DND-41 (cell line): Measurements from ENCODE around the gene MLIP.

Experiments
- ATAC-seq: fragments of 200-7000 bp; cut with Tn5 transposase; 3 replicates; pipeline ENCODE4 v1.9.1; 2021; ENCODE audit warnings: low read depth; ENCODE audit not compliant: insufficient read depth
- DNase-seq: peaks from one replicate; pipeline ENCODE4 v3.0.0-alpha.2; 2020
- H2AFZ ChIP-seq: 2 replicates; pipeline ENCODE4 v1.6.0; 2012; ENCODE audit warnings: low read depth, low read length
- H3K27ac ChIP-seq: 2 replicates; pipeline ENCODE4 v1.5.1; 2012; ENCODE audit warnings: low read length, inconsistent platforms
- H3K27me3 ChIP-seq: fragments of 200-600 bp; sonication (generic); 2 replicates; pipeline ENCODE4 v1.6.0; 2012; ENCODE audit warnings: low read length, mild to moderate bottlenecking, inconsistent platforms; ENCODE audit not compliant: insufficient read depth, poor library complexity
- H3K36me3 ChIP-seq: 2 replicates; pipeline ENCODE4 v1.5.1; 2012; ENCODE audit warnings: low read length, inconsistent platforms; ENCODE audit not compliant: insufficient read depth
- H3K4me1 ChIP-seq: 2 replicates; pipeline ENCODE4 v1.5.1; 2012; ENCODE audit warnings: mild to moderate bottlenecking, low read length; ENCODE audit not compliant: insufficient read depth
- H3K4me2 ChIP-seq: 2 replicates; pipeline ENCODE4 v1.6.0; 2012; ENCODE audit warnings: mild to moderate bottlenecking, moderate library complexity, low read length, inconsistent platforms; ENCODE audit not compliant: insufficient read depth
- H3K4me3 ChIP-seq, 2 experiments: fragments of 200-600 bp in 1 of 2; shearing (Covaris generic) in 1 of 2; 2 replicates each; pipeline ENCODE4 v1.5.1; 2012 to 2016; ENCODE audit warnings: inconsistent platforms in 2 of 2, low read length in 2 of 2, mild to moderate bottlenecking in 2 of 2, low read depth in 1 of 2, moderate library complexity in 1 of 2
- H3K79me2 ChIP-seq: 2 replicates; pipeline ENCODE4 v1.6.0; 2012; ENCODE audit warnings: low read length, inconsistent platforms; ENCODE audit not compliant: insufficient read depth
- H3K9ac ChIP-seq: 2 replicates; pipeline ENCODE4 v1.6.0; 2012; ENCODE audit warnings: low read depth, mild to moderate bottlenecking, inconsistent platforms, low read length, moderate library complexity
- H3K9me3 ChIP-seq: 2 replicates; pipeline ENCODE4 v1.5.1; 2012; ENCODE audit warnings: low read length, moderate library complexity, mild to moderate bottlenecking, inconsistent platforms; ENCODE audit not compliant: insufficient read depth, severe bottlenecking
- H4K20me1 ChIP-seq: 2 replicates; pipeline ENCODE4 v1.6.0; 2012; ENCODE audit warnings: low read length; ENCODE audit not compliant: insufficient read depth
- CTCF ChIP-seq: IDR thresholded peaks from 2 replicates; pipeline ENCODE4 v1.5.1; 2012; ENCODE audit warnings: borderline replicate concordance, low read length, moderate library complexity, mild to moderate bottlenecking; ENCODE audit not compliant: poor library complexity, severe bottlenecking; ENCODE audit errors: extremely low read depth
- EZH2 ChIP-seq: IDR thresholded peaks from 3 replicates; pipeline ENCODE4 v1.6.1; 2012; ENCODE audit warnings: borderline replicate concordance, low read depth, mild to moderate bottlenecking, moderate library complexity, low read length, inconsistent platforms; ENCODE audit not compliant: severe bottlenecking

Gene MLIP

GRCh38 chr6:54243699-54244098 is 132.5 kb downstream of the MLIP start:
- TF ChIP-seq CTCF (no peak), EZH2 (no peak)
- Histone ChIP-seq H3K9me3 (no peaks in the 10 kb centered on the region), H2AFZ (no peak overlapping the region), H4K20me1 (no peaks in the 10 kb centered on the region), H3K27ac (no peak overlapping the region), H3K79me2 (no peaks in the 10 kb centered on the region), H3K4me2 (no peak overlapping the region), H3K36me3 (no peaks in the 10 kb centered on the region), H3K4me3 (no peak overlapping the region), H3K9ac (no peak overlapping the region), H3K4me1 (no peaks in the 10 kb centered on the region), H3K27me3 (peaks cover 8% of the 10 kb centered on the region)
- no peak for DNase-seq
- ATAC-seq = no peak

- no peak overlapping the region for H3K4me2 ChIP-seq
- H3K79me2 ChIP-seq = no peaks in the 10 kb centered on the region
- TF ChIP-seq EZH2 = no peak
- peak; percentile 50 for TF ChIP-seq CTCF
- DNase-seq (no peak), ATAC-seq (no peak)
- H3K9ac ChIP-seq = no peak overlapping the region
- no peaks in the 10 kb centered on the region for H3K36me3 ChIP-seq
- no peaks in the 10 kb centered on the region for H4K20me1 ChIP-seq
- peaks cover 8% of the 10 kb centered on the region for H3K27me3 ChIP-seq
- H3K9me3 ChIP-seq = no peaks in the 10 kb centered on the region
- H3K27ac ChIP-seq = no peak overlapping the region
- H3K4me1 ChIP-seq = no peaks in the 10 kb centered on the region
- H3K4me3 ChIP-seq = no peak overlapping the region
- H2AFZ ChIP-seq = no peak overlapping the region
Observed at GRCh38 chr6:54244430-54244829, 133.2 kb downstream of the MLIP start.

- Histone ChIP-seq H3K4me1 (no peaks in the 10 kb centered on the region), H2AFZ (no peak overlapping the region), H3K79me2 (no peaks in the 10 kb centered on the region), H3K4me3 (no peak overlapping the region), H3K9me3 (no peaks in the 10 kb centered on the region), H3K36me3 (no peaks in the 10 kb centered on the region), H4K20me1 (no peaks in the 10 kb centered on the region), H3K9ac (no peak overlapping the region), H3K27ac (no peak overlapping the region), H3K4me2 (no peak overlapping the region), H3K27me3 (peaks cover 8% of the 10 kb centered on the region)
- ATAC-seq (no peak), DNase-seq (no peak)
- no peak for TF ChIP-seq EZH2
- no peak for TF ChIP-seq CTCF
Observed at GRCh38 chr6:54245265-54245664, 134.0 kb downstream of the MLIP start.

- H3K4me3 ChIP-seq = no peak overlapping the region
- H3K36me3 ChIP-seq = no peaks in the 10 kb centered on the region
- H3K79me2 ChIP-seq = no peaks in the 10 kb centered on the region
- no peaks in the 10 kb centered on the region for H3K27me3 ChIP-seq
- no peaks in the 10 kb centered on the region for H3K9me3 ChIP-seq
- no peak overlapping the region for H3K27ac ChIP-seq
- no peaks in the 10 kb centered on the region for H3K4me1 ChIP-seq
- no peak for TF ChIP-seq EZH2
- H4K20me1 ChIP-seq = no peaks in the 10 kb centered on the region
- ATAC-seq = no peak
- no peak overlapping the region for H3K9ac ChIP-seq
- H3K4me2 ChIP-seq = no peak overlapping the region
- no peak overlapping the region for H2AFZ ChIP-seq
- DNase-seq = no peak
Observed at GRCh38 chr6:54248319-54248718, 137.1 kb downstream of the MLIP start.
